NCI-H1105 treated with DMSO at 0.1 percent for 48 hours (cell line): ENCODE results near the gene RASA2.

Source experiments
- DNase-seq: peaks from one replicate; lab custom pipeline; 2025; lab: John Stamatoyannopoulos, UW

RASA2 gene, protein sequence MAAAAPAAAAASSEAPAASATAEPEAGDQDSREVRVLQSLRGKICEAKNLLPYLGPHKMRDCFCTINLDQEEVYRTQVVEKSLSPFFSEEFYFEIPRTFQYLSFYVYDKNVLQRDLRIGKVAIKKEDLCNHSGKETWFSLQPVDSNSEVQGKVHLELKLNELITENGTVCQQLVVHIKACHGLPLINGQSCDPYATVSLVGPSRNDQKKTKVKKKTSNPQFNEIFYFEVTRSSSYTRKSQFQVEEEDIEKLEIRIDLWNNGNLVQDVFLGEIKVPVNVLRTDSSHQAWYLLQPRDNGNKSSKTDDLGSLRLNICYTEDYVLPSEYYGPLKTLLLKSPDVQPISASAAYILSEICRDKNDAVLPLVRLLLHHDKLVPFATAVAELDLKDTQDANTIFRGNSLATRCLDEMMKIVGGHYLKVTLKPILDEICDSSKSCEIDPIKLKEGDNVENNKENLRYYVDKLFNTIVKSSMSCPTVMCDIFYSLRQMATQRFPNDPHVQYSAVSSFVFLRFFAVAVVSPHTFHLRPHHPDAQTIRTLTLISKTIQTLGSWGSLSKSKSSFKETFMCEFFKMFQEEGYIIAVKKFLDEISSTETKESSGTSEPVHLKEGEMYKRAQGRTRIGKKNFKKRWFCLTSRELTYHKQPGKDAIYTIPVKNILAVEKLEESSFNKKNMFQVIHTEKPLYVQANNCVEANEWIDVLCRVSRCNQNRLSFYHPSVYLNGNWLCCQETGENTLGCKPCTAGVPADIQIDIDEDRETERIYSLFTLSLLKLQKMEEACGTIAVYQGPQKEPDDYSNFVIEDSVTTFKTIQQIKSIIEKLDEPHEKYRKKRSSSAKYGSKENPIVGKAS

DNA sequence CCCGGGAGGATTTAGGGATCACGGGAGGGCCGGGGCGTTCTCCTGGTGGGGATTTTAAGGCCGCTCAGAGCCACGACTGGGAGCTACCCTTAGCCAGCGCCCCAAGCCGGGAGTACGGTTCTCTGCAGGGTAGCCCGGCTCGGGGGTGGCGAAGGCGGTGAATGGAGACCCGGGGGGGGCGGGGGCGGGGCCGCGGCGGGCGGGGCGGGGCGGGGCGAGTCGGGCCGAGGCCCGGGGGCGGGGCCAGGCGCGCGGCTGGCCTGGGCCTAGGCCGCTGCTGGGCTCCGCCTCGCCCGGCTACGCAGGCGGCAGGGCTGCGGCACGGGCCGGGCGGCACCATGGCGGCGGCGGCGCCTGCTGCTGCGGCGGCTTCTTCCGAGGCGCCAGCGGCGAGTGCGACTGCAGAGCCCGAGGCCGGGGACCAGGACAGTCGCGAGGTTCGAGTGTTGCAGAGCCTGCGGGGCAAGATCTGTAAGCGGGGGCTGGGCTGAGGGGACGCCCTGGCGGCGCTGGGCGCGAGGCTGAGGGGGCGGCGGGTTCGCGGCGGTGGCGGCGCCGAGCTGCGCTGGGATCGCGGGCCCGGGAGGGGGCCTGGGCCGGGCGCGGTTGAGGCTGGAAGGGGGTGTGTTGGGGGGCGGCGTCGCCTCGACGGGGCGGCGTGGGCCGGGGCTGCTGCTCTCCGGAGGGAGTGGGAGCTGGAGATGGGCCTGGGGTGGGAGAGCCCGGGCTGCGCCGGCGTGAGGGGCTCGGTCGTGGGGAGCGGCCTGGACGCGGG lies at the start of gene RASA2:
Gene RASA2, plus strand, starts transcription at position 282 of the 775 bp plus-strand sequence. Its CDS starts 57 bp downstream, at position 339.
- peak; percentile 97 for DNase-seq

DNA sequence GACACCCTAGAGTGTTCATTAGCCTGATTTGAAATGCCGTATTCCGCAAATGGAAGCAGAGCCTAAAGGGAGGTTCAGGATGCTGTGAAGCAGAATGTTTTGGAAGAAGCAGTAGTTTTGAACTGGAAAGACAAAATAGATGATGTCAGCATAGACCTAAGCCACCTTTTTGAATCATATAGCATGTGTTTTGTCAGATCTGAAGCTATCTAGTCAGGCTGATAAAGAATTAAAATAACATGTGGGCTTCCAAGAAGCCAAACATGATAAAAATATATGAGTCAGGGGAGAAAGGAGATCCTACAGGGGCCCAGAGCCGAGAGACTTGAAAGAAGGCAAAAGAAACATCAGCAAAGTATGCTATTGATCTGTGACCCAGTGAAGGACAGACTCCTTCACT lies 47.2 kb upstream of the RASA2 start:
- no peak for DNase-seq

DNA sequence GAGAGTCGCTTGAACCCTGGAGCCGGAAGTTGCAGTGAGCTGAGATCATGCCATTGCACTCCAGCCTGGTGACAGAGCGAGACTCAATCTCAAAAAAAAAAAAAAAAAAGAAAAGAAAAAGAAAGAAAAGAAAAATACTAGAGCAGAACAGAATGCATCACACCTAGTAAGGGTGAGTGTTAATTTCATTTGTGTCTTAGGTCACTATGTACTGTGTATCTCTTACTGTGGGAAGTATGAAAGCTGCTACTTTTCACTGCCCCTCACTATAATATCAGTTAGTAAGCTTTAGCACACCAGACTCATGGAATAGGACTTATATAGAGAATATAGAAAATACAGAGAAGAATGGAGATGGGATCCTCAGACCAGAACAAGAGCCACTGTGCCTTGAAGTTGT lies 45.9 kb upstream of the RASA2 start:
- DNase-seq, result no peak

DNA sequence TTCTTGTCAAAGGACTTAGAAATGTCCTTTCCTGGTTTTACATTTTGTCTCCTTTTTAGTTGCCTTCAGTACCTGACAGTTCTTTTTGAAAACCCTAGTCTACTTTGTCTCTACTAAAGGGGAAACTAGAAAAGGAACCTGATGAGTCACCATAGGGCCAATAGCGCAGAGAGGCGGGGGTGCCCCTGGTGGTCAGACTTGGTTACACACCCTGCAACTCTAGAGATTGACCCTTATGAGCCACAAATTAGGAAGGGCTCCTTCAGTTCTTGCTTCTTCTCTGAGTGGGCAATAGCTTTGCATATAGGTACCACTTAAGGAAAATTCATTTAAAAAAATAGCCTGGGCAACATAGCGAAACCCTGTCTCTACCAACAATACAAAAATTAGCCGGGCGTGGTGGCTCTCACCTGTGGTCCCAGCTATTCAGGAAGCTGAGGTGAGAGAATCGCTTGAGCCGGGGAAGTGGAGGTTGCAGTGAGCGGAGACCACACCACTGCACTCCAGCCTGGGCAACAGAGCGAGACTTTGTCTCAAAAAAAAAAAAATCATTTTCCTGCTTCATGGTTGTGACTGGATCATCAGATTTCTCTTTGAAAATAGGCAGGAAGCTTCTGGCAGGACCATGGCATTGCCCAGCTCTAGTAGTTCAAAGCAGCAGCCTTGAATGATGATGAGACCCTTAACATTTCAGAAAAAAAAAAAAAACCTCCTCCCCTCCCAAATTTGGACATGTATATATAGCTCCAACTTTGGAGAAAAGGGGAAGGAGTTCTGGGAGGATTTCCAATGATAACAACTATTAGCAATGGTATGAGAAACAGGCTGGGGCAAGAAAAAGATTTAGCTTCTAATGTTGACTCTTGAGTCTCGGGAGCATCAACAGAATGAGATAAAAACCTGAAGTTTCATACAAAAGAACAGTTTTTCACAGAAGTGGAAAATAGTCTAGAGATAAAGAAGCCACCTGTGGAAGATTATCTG lies 45.2 kb upstream of the RASA2 start:
- peak; percentile 27 for DNase-seq

DNA sequence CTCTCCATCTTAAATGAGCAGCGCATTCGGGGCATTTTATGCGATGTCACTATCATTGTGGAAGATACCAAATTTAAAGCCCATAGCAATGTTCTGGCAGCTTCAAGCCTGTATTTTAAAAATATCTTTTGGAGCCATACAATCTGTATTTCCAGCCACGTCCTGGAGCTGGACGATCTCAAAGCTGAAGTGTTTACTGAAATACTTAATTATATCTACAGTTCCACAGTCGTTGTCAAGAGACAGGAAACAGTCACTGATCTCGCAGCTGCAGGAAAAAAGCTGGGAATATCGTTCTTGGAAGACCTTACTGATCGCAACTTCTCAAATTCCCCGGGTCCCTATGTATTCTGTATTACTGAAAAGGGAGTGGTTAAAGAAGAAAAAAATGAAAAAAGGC lies 44.4 kb upstream of the RASA2 start:
- DNase-seq, result no peak

DNA sequence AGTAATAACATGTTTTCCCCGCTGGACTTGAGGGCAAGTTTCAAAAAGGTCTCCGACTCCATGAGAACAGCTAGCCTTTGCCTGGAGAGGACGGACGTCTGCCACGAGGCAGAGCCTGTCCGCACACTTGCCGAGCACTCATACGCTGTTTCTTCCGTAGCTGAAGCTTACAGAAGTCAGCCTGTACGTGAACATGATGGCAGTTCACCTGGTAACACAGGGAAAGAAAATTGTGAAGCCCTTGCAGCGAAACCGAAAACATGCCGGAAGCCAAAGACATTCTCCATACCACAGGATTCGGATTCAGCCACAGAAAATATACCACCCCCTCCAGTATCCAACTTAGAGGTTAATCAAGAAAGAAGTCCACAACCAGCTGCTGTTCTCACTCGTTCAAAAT lies 43.9 kb upstream of the RASA2 start:
- no peak for DNase-seq

DNA sequence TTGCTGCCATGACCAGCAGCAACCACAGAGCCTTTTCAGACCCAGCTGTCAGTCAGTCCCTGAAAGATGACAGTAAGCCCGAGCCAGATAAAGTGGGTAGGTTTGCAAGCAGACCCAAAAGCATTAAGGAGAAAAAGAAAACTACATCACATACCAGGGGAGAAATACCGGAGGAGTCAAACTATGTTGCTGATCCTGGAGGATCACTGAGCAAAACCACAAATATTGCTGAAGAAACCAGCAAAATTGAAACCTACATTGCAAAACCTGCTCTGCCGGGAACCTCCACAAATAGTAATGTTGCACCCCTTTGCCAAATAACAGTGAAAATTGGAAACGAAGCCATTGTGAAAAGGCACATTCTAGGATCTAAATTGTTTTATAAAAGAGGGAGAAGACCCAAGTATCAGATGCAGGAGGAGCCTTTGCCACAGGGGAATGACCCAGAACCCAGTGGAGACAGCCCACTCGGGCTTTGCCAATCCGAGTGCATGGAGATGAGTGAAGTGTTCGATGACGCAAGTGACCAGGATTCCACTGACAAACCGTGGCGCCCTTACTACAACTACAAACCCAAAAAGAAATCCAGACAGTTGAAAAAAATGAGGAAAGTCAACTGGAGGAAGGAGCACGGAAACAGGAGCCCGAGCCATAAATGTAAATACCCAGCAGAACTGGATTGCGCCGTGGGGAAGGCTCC lies 42.1 kb upstream of the RASA2 start:
- DNase-seq, result no peak

DNA sequence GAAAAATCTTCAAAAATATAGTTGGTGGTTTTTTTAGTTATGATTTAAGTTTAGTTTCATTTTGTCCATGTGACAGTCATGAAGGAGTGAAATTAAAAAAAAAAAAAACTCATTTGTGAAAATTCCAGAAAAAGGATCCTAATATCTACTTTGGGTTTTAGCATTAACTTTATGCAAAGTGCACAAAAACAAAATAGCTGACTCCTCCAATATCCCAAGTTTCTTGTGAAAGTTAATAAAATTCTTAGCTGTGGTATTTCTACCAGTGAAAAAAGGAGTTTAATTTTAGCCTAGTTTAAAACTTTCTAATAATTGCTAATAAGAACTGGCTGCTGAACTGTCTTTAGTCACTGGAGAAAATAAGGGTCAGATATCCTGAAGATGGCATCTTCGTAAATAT lies 40.8 kb upstream of the RASA2 start:
- DNase-seq, result no peak

DNA sequence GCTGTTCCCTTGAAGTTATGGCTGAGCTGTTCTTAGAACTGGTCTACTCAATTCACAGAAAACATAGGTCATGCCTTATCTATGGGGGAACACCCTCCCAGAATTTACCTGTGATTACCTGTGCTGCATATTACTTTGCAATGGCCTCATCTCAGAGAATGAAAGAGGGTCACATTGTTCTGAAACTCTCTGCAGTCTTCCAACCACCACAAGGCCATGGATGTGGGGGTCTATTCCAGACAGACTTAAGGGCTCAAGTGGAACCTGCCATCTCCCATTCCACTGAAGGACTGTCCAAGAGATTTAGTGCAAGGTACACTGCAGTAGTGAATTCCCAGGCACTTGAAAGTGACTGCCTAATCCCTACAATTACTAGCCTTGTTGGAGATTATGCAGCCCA lies 40.1 kb upstream of the RASA2 start:
- DNase-seq, result no peak

DNA sequence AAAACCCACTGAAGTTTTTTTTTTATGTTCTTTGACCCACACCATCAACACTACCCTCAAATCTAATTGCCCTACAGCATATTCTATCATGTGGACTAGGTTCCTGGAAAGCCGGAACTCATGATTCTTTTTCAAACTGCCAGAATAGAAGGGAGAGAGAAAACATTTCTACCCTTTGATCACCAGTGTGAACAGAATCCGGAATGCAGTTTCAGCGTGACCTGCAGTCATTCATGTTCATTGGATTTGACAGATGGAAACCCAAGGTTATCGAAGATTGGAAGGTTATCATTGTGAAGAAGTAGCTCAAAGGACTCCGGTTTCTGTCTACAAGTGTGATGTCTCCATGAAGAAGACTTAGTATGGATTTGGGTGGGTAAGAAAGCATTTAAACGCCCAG lies 39.4 kb upstream of the RASA2 start:
- DNase-seq, result no peak

DNA sequence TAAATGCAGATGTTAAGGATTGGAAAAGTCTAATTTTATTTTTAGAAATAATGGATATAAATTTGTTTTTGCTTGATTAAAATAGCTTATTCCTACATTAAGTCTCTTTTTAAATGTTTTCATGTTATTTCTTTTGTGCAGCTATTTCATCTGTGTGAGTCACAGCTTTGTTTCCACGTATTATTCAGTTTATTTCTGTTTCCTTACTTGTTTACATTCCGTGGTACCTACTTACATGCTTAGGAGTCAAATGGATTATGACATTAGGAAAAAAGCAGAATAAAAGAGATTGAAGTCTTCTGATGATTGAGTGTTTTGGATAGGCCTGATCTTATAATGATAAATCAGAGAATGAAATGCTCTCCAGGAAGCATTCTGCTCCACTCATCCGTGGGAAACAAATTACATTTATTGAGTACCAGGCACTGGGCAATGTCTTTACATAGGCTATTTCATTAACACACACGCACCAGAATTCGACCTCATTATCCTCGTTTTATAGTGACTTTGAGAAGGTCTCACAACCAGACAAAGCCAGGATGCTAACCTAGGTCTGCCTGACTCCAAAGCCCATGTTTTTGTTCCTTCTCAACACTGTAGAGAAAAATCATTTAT lies 38.1 kb upstream of the RASA2 start:
- DNase-seq, result no peak

DNA sequence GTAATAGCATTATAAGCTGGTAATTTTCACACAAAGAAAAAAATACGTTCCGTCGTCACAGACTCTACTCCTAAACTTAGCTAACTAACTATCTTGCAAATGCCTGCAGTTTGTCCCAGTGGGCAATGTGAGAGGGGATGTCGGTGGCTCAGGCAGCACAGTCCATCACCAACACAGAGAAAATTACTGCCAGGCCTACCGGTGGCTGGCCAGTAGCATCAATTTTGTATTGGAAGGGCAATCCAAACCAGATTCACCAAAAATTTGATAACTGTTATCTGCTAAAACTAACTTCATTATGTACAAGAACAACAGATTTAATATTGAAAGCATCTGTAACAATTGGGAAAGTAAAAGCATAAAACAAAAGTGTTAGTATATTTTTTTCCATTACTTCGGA lies 37.4 kb upstream of the RASA2 start:
- no peak for DNase-seq

DNA sequence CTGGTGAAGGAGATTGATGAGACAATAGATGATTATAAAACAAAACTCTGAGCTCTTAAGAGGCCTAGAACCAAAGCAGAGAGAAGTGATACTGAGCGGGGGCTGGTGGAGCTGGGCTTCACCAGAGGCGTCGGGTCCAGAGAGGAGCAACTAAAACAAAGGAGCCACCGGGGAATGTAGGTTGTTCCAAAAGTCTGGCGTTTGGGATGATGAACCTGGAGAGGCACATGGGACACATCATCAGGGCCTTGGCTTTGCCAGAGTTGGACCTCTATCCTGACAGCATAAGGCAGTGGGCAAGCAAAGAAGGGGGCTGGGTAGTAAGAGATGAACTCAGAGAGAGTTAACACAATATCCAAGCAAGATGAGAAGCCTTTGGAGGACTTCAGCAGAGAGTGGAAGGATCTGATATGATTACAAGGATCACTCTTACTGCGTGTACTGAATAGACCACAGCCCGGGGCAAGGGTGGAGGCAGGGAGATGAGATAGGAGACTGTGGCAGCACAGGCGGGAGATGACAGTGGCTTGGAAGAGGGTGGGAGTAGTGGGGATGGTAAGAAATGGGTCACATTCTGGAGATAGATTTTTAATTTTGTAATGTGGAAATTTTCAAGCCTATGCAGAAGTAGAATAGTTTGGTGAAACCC lies 36.0 kb upstream of the RASA2 start:
- DNase-seq, result no peak

DNA sequence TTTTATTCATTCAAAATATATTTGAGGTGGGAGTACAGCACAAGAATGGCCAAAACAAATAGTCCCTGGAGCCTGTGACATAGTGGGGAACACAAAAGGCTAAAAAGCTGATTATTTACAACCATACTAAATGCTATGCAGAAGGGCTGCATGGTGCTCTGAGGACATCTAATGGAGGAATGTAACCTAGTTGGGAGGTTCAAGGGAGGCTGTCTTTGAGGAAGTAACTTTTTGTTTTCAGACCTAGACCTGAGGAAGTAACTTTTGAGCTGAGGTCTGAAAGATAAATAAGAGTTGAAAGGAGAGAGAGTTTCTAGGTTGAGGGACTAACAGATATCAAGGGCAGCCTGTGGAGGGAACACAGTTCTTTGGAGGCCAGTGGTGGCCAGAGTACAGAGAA lies 34.8 kb upstream of the RASA2 start:
- peak; percentile 13 for DNase-seq

DNA sequence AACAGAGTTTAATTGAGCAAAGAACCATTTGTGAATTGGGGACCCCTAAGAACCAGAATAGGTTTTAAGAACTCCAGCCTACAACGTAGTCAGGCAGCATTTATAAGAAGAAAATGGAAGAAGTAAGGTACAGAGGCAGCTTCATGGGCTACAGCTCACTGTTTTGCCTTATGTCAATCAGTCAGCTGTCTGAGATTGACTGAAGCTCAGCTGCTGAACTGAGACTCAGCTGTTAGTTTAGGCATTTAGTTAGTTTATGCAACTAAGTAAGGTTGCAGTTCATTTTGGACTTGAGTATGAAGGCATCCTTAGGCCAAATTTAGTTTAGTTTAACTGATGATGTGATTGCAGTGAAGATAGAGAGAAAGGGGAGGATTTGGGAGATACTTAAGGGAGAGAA lies 34.1 kb upstream of the RASA2 start:
- DNase-seq, result no peak

DNA sequence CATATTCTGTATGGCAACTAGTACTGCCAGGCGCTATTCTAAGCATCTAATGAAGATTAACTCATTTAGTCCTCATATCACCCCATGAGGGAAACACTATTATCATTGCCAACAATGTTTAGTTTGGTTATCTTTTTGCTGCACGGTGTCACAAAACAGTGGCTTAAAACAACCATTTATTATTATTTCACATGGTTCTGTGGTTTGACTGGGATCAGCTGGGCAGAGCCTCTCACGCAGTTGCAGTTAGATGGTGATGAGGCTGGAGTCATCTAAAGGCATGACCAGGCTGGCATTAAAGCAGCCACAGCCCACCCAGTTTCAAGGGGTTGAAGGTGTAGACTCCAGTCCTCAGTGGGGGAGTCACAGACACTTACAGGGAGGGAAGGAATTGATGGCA lies 32.8 kb upstream of the RASA2 start:
- DNase-seq, result no peak

DNA sequence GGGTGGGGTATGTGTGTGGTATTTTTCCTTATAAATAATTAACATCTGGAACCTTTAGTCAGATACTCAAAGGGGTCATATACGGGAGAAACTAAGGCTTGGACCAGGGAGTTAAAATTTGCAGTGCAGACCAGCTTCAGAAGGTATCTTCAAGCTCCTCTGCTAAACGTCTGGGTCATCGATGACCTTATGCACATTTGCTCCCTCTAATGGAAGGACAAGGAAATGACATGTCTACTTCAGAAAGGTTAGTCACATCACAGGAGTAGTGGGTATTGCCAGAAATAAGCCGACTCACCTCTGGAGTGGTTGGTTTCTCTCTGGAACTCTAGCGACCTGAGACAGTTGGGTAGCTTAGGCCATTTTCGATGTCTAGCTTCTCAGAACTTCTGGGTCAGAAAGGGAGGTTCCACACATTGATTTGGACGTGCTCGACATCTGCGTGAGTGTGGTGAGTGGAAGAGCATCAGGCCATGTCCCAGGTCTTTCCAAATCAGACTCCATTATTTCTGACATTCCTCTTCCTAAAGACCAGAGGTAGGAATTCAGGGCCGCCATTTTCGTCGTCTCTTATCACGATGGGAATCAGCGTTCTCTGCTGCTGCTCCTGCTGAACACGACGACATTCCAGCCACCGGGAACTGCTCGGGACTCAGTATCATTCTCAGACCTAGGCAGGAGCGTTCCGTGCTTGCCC lies 31.8 kb upstream of the RASA2 start:
- DNase-seq, result peak; percentile 87

DNA sequence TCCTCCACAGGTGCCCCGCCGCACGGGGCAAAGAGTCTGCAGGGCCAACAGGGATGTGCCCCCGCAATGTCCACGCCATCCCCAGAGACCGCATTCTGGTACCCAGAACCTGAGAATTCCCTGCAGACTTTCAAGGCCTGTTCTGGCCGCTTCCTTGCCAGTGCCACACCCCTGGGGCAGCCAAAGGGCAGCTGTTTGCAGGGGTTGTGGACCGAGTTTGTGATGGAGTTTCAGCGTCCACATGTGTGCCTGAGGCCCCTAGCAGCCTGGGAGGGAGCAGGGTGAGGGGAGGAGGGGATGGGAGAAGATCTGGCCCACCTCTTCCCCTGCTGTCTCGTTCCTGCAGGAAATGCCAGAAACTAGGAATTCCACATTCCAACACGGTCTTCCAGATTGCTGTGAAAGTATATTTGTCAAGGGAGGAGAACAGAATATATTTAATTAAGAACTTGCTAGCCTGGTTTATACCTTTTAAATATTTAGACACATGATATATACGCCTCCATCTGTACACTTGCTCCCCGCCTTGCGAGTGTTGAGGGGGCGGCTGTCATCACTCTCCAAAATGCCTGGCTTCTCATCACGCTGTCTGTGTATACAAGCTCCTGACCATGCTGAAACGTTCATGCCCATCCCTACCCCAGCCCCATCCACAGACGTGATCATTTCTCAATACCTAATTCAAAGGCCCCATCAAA lies 31.1 kb upstream of the RASA2 start:
- DNase-seq, result no peak

DNA sequence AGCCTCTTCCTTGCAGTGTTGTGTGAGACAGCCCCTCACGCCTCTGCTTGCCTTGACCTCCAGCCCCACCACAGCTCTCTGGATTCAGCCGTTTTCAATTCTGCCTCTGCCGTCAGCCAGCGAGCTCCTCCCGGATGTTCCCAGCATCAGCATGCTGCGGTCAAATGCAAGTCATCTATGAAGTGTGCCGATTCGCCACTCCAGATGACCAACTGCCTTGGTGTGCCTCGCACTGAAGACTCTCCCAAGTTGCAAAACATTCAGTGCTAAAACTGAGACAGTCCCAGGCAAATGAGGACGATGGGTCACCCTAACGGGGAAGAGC lies 30.6 kb upstream of the RASA2 start:
- no peak for DNase-seq
